ENCODE measurements around the gene KRTAP12-2.
"Not testable (repeated sequence)": the region's sequence is repeated elsewhere in the genome, so short reads cannot be mapped to it uniquely, and the experiment has no call there.

KRTAP12-2 gene

DNA sequence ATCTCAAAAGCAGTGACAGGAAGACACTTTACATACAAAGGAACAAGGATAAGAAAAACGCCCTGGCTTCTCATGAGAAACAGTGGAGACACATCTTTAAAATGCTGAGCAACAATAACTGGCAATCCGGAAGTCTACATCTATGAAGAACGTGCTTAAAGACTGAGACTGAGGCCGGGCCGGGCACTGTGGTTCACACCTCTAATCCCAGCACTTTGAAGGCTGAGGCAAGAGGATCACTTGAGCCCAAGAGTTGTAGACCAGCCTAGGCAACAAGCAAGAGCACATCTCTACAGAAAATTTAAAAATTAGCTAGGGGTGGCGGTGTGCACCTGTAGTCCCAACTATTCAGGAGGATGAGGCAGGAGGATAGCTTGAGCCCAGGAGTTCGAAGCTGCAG, 17.4 kb upstream of the KRTAP12-2 start:
- DNase-seq = no peak

DNA sequence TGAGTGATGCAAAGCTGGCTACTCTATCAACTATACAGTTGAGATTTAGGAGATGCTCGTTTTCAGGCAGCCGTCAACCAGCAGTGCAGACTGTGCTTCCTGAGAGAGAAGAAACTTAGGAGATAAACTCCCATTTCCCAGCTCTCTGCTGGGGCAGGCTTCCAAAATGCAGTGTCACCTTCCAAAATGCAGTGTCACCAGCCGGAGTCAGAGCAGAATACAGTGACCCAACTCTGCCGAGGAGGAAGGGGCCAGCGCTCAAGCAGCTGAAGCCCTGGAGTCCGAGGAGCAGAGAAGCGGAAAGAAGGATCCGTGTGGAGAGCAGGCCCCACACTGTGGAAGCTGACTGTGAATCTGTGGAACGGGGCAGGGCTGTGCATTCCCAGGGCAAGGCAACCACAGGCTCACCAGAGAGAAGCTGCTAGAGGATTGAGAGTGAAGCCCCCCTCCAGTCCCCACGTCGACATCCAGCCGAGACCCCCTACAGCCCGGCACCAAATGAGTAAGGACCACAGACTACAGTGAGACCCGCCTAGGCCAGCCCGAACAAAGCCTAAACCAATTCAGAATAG, 15.9 kb upstream of the KRTAP12-2 start:
- DNase-seq = no peak

GRCh38 chr21:44681861-44682579, 15.3 kb upstream of the KRTAP12-2 start, which contains the start of gene KRTAP12-1:
TSS of gene KRTAP12-1 (minus strand) at chr21:44682163. CDS start at chr21:44682123, 40 bp downstream.
- DNase-seq = peak; percentile 92

DNA sequence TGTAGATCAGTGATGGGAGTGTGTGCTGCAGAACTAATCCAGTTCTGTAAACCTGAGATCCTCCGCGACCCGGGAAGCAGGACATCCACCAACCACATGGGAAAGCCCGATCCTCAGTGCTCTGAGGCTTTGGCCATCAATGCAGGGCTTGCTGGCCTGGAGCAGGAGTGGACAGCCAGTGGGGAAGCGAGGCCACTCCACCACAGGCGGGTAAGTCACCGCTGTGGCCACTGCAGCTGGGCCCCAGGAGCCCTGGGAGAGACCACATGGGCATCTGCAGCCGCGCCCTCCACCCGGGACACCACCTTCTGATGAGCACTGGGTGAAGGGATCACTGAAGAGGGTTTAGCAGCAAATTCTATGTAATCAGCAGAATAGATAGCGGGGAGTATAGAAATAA, 14.4 kb upstream of the KRTAP12-2 start:
- DNase-seq = no peak

DNA sequence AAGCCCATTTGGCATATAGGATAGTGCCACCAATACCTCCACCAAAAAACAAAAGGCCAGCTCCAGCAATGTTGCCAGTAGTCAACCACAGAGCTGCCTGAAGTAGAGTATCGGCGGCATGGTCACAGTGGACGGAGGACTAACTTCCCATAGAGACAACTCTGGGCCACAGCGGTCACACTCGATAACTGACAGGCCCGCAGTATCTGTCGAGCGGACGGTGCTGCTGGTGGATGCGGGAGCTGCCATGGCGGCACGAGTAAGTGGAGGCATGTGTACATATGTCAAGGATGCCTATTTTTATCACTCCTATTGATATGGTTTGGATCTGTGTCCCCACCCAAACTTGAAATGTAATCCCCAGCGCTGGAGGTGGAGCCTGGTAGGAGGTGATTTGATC, 11.2 kb upstream of the KRTAP12-2 start:
- no peak for DNase-seq

DNA sequence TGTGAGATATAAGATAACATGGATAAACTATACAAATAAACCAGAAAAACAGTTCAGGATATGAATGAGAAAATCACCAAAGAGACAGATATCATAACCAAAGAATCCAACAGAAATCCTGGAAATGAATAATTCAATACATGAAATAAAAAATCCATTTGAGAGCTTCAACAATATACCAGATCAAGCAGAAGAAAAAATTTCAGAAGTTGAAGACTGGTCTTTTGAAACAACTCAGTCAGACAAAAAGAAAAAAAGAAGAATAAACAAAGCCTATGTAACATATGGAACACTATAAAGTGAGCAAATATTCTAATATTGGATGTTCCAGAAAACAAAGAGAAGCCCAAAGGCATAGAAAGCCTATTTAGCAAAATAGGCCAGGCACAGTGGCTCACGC, 5.2 kb upstream of the KRTAP12-2 start:
- no peak for DNase-seq

GRCh38 chr21:44670642-44671432, 4.1 kb upstream of the KRTAP12-2 start:
- no peak for DNase-seq

GRCh38 chr21:44667612-44668011, 885 bp upstream of the KRTAP12-2 start:
- no peak for DNase-seq

GRCh38 chr21:44664691-44665090, 2.0 kb downstream of the KRTAP12-2 start:
- DNase-seq = no peak

DNA sequence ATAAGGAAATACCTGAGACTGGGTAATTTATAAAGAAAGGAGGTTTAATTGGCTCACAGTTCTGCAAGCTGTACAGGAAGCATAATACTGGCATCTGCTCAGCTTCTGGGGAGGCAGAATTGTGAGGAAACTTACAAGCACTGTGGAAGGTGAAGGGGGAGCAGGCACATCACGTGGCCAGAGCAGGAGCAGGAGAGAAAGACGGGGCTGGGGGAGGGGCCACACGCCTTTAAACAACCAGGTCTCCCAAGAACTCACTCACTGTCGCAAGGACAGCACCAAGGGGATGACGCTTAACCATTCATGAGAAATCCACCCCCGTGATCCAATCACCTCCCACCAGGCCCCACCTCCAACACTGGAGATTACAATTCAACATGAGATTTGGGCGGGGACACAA, 5.2 kb downstream of the KRTAP12-2 start:
- DNase-seq = not testable (repeated sequence)

- DNase-seq = no peak
Measured at GRCh38 chr21:44658913-44659595, 7.7 kb downstream of the KRTAP12-2 start.

- DNase-seq = no peak
Measured at GRCh38 chr21:44658541-44658910, 8.2 kb downstream of the KRTAP12-2 start.

- no peak for DNase-seq
Measured at GRCh38 chr21:44657635-44658540, 8.8 kb downstream of the KRTAP12-2 start, which contains the start of gene KRTAP12-3. TSS of gene KRTAP12-3 (plus strand) at chr21:44657932. CDS start at chr21:44657980, 48 bp downstream.

GRCh38 chr21:44656868-44657267, 9.9 kb downstream of the KRTAP12-2 start:
- no peak for DNase-seq

DNA sequence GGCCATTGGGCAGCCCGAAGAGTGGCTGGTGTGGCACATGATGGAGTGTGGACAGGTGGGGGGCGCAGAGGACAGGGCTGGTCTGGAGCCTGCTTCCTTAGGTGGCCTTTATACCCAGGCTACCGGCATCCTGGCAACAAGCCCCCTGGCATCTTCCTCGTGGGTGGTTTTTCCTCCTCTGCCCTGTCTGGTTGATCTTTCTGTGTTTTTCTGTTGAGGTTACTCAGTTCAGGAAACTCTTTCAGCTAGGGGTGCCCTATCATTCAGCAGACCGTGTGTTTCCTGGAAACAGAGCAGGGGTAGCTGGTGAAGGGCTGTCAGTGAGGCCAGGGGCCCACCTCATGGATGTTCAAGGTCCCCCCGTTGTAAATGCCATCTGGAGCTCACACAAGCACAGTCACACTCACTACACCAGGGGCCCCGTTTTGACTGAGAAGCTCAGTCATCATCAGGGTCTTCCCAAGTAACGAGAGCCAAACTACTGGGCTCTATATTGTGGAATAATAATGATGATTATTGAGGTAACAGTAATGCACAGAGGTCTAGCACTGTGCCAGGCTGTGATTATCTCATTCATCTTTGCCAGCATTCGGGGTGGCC, 12.1 kb downstream of the KRTAP12-2 start, which contains the start of gene KRTAP12-4:
KRTAP12-4 (minus strand) TSS at position 84 of the 600 bp plus-strand sequence; CDS start at position 39, 45 bp downstream.
- no peak for DNase-seq

DNA sequence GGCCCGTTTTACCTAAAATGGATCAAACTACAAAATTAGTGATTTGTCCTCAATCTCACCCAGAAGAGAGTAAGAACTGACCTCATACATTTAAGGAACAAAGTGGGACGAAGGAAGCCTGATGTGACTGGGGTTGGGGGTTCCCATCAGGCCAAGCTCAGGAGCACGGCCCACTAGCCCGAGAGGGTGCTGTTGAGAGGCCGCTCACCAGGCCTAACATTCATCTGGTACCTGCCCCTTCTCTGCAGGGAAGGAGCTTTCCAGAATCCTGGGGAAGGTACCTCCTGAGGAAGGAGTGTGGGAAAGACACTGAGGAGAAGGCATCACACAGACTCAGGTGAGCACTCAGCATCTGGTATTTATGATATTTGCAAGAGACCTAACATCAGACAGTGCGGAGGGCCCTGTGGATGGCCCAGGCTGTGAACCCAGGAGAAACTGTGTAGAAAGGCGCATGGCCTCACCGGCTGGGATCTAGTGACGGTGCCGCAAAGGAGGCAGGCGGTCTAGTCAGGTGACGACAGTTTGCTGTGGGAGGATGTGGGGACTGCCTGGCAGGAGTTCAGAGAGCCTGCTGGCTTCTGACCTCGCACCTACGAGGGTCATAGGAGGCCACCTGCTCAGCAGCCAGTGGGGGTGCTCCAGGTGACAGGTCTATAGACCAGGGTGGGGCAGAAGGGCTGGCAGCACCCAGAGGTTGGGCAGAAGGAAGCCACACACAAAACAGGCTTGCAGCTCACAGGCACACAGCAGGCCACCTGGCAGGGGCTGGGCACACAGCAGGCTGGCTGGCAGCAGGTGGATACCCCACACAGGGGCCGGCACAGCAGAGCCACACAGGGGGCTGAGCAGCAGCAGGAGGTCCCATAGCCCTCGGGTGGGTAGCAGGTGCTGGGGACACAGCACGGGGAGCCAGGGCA, 12.8 kb downstream of the KRTAP12-2 start:
- DNase-seq = peak; percentile 46

GRCh38 chr21:44653123-44653522, 13.6 kb downstream of the KRTAP12-2 start:
- DNase-seq = no peak

- no peak for DNase-seq
Measured at GRCh38 chr21:44650973-44651675, 15.6 kb downstream of the KRTAP12-2 start.

DNA sequence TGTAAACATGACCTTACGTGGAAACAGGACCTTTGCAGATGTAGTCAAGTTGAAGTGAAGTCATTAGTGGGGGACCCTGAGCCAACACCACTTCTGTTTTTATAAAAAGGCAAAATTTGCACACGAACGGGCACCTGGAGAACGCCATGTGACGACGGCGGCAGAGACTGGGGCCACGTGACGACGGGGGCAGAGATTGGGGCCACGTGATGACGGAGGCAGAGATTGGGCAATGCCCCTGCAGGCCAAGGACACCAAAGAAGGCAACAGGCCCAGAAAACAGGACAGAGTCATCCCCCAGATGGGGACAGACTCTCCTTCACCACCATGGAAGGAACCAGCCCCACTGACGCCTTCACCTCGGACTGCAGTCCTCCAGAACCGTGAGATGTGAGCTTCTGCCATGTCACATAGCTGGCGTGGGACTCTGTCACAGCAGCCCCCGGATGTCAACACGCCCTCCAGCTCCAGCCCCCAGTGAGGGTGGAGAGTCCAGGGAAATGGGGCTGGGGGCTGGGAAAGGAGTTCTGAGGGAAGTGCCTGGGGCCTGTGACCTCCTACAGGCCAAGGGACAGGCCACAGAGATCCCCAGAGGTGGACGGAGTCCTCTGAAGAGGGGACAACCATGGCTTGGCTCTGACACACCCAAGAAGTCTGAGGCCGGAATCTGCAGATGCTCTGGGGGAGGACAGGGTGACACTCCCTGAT, 16.3 kb downstream of the KRTAP12-2 start:
- no peak for DNase-seq

Measured in NCI-H1092 treated with DMSO at 0.1 percent for 48 hours (cell line).